Measurements from ENCODE around the gene KRTDAP. TPM values are rescaled to one million over a fixed set of nuclear protein-coding genes. Genes with fewer than 3 reads are reported as not detected.
A peak's percentile ranks its signal among the peaks of the same experiment; 100 is the strongest.

KRTDAP gene
- polyA plus RNA-seq, 3 donors: 0.40 to 1.5 (median 1.1) TPM

GRCh38 chr19:35516310-35516709, 26.0 kb upstream of the KRTDAP start:
- DNase-seq (ENCODE audit: extremely low read depth in 1 of 11, low read depth in 9 of 11, low spot score in 4 of 11): no peak

- DNase-seq (ENCODE audit: extremely low read depth in 1 of 11, low read depth in 9 of 11, low spot score in 4 of 11): peak in 1 of 11 donors; percentile 6
Observed at GRCh38 chr19:35514282-35514809, 24.1 kb upstream of the KRTDAP start.

GRCh38 chr19:35513628-35514281, 23.5 kb upstream of the KRTDAP start, which contains the start of gene DMKN:
Gene DMKN (minus strand): TSS chr19:35513649. CDS start chr19:35513475, 174 bp downstream.
- no peak for DNase-seq (ENCODE audit: extremely low read depth in 1 of 11, low read depth in 9 of 11, low spot score in 4 of 11)

DNA sequence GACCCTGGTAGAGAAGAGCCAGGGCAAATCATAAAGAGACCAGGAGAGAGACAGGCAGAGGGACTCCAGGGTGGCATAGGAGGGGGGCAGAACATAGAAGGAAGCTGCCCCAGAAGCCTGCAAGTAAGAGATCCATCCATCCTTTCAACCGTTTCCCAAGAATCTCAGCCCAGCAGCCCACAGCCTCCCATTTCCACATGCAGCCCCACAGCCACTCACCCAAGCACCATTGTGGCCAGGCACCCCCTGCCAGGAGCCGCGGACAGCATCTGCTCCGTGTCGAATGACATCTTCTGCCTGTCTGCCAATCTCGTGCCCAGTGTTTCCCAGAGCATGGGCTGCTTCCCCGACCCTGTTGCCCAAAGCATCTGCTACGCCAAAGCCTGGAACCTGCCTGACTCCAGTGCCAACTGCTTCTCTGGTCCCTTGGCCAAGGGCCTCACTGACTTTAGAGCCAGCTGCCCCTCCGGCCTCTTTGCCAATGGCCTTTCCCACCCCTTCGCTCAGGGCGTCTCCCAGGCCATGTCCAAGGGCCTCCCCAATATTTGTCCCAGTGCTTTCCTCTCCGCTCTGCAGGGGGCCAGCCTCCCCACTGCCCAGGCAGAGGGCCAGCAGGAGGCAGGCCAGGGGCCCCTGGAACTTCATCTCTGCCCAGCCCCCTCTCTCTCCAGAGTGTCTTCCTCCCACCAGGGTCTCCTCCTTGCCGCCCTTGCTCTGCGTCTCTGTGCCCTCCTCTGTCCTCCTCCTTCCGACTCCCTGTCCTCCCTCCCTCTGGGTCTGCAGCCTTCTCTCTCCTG, 22.8 kb upstream of the KRTDAP start:
- no peak for DNase-seq (ENCODE audit: extremely low read depth in 1 of 11, low read depth in 9 of 11, low spot score in 4 of 11)

GRCh38 chr19:35511337-35511736, 21.1 kb upstream of the KRTDAP start:
- no peak for DNase-seq (ENCODE audit: extremely low read depth in 1 of 11, low read depth in 9 of 11, low spot score in 4 of 11)

GRCh38 chr19:35510626-35510964, 20.3 kb upstream of the KRTDAP start:
- no peak for DNase-seq (ENCODE audit: extremely low read depth in 1 of 11, low read depth in 9 of 11, low spot score in 4 of 11)

- DNase-seq (ENCODE audit: extremely low read depth in 1 of 11, low read depth in 9 of 11, low spot score in 4 of 11): peak; percentile 59 to 87 (median 82)
Observed at GRCh38 chr19:35509861-35510625, 19.8 kb upstream of the KRTDAP start.

GRCh38 chr19:35509018-35509652, 18.9 kb upstream of the KRTDAP start:
- DNase-seq (ENCODE audit: extremely low read depth in 1 of 11, low read depth in 9 of 11, low spot score in 4 of 11): peak in 1 of 11 donors; percentile 34

- DNase-seq (ENCODE audit: extremely low read depth in 1 of 11, low read depth in 9 of 11, low spot score in 4 of 11): no peak
Observed at GRCh38 chr19:35508129-35508528, 17.9 kb upstream of the KRTDAP start.

DNA sequence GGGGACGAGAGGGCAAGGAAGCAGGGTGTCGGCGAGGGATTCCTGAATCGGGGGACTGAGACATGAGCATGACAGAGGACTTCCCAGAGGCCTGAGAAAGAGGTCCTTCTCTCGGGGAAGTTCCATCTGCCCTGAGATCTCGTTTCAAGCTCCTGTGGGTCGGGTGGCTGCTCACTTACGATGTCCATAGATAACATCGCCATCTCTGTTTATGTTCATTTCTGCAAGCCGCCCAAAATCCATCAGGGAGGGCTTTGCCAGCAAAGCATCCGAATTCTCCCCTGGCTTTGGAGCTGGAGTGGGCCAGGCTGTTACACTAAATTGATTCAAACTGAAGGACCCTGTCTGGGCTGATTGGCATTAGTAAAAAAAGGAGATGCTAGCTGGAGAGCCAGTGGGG, 17.3 kb upstream of the KRTDAP start:
- no peak for DNase-seq (ENCODE audit: extremely low read depth in 1 of 11, low read depth in 9 of 11, low spot score in 4 of 11)

GRCh38 chr19:35506011-35506410, 15.7 kb upstream of the KRTDAP start:
- DNase-seq (ENCODE audit: extremely low read depth in 1 of 11, low read depth in 9 of 11, low spot score in 4 of 11): no peak

- DNase-seq (ENCODE audit: extremely low read depth in 1 of 11, low read depth in 9 of 11, low spot score in 4 of 11): no peak
Observed at GRCh38 chr19:35502751-35503150, 12.5 kb upstream of the KRTDAP start.

DNA sequence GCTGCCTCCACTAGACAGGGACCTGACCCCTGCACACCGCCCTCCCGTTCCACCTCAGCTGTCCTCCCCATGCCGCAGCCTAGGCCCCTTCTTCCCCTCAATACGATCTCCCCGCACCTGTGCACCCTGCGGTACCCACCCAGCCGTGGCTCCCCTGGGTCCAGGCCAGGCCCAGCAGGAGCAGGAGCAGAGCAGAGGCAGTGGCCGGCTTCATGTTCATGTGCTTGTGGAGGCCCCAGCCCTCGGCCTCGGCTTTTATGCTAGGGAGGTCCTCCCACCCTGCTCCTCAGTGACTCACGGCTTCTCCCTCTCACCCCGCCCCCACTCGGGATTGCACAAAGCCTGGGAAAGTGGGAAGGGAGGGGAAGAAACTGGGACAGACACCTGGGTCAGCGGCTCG, 11.4 kb upstream of the KRTDAP start:
- DNase-seq (ENCODE audit: extremely low read depth in 1 of 11, low read depth in 9 of 11, low spot score in 4 of 11): no peak

GRCh38 chr19:35500611-35501010, 10.3 kb upstream of the KRTDAP start:
- no peak for DNase-seq (ENCODE audit: extremely low read depth in 1 of 11, low read depth in 9 of 11, low spot score in 4 of 11)

GRCh38 chr19:35498984-35499527, 8.8 kb upstream of the KRTDAP start:
- DNase-seq (ENCODE audit: extremely low read depth in 1 of 11, low read depth in 9 of 11, low spot score in 4 of 11): no peak

GRCh38 chr19:35498220-35498619, 8.0 kb upstream of the KRTDAP start:
- DNase-seq (ENCODE audit: extremely low read depth in 1 of 11, low read depth in 9 of 11, low spot score in 4 of 11): no peak

DNA sequence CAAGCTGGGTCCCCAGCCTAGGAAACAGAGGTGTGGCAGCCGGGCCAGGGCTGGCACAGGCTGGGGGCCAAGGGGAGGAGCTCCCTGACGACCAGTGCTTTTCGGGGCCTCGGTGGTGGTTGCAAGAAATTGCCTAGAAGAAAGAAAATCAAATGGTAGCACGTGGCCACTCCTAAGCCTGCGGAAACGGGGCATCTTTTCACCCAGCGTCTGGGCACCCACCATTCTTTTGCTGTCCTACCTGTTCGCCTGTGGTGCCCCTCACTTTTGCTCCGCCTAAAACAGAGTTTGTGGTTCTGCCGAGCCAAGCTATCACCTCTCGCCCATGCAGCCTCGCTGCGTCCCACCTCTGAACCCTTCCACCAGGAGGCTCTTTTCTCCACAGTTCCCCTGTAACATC, 7.1 kb upstream of the KRTDAP start:
- no peak for DNase-seq (ENCODE audit: extremely low read depth in 1 of 11, low read depth in 9 of 11, low spot score in 4 of 11)

DNA sequence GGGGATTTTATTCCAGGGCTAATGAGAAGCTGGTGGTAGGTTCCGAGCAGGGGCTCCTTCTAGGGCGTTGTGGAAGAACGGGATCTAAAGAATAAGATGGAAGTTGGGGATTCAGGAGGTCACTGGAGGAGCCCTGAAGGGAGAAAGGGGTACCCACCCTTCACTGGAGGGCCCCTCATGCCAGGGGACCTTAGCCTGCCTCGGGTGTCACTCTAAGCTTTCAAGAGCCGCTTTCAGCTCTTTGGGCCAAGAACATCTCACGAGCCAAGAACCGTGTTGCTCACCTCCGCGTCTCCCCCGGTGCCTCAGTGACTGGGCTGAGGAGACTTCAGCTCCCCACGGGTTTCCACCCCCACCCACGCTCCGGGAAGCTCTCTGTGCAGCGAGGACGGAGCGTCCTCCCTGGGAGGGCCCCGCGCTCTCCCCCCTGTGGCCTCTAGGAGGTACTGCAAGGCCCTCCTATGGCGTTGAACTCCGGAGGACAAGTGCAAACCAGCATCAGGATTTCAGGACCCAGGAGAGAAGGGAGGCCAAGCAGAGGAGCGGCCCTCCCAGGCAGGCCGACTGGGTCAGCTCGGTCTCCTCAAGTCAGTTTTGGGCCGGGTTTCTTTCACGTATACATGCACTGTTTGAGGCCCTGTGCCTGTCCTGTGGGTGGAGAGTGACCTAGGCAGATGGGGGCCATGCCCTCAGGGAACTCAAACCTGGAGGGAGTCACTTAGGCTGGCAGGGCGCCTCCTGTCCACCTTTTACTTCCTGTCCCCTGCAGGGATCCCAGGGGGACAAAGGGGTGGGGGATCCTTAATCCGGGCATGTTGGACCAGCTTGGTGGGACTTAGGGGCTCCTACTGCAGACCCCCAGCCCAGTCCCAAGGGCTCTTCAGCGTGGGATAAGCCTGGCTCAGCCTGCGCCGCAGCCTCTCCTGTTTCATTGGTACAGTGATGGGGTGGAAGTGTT, 5.1 kb upstream of the KRTDAP start:
- DNase-seq (ENCODE audit: extremely low read depth in 1 of 11, low read depth in 9 of 11, low spot score in 4 of 11): peak in 7 of 11 donors; percentile 33 to 53 (median 46)

Data from renal cortex interstitium (tissue), 11 donors.